EH (cell line): ENCODE measurements around the gene MRPS15.
A peak's percentile ranks its signal among the peaks of the same experiment; 100 is the strongest.

ENCODE experiments used
- DNase-seq: peaks from one replicate; pipeline ENCODE4 v3.0.0-alpha.2; 2015; ENCODE audit warnings: low read depth

Gene MRPS15

GRCh38 chr1:36419569-36419968 lies 44.6 kb downstream of the MRPS15 start:
- peak; percentile 7 for DNase-seq

- no peak for DNase-seq
These were observed 45.0 kb downstream of the MRPS15 start for GRCh38 chr1:36419140-36419539.

DNA sequence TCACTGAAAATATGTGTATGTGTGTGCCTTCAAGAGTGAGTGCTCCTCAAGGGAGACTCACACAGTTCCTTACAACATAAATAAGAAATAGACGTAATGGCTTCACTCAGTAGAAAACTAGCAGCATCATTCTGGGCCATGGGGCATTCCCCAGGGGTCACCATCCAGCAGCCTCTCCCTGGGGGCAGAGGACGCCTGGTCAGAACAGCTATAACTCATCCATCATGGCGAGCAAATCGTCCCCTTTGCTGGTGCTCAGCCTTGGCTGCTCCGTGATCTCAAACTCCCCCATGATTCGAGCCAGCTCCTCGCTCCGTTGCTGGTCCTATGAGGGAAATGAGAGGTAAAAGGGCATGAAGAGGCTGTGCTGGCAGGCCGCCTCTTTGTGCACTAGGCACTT lies 46.3 kb downstream of the MRPS15 start:
- no peak for DNase-seq

DNA sequence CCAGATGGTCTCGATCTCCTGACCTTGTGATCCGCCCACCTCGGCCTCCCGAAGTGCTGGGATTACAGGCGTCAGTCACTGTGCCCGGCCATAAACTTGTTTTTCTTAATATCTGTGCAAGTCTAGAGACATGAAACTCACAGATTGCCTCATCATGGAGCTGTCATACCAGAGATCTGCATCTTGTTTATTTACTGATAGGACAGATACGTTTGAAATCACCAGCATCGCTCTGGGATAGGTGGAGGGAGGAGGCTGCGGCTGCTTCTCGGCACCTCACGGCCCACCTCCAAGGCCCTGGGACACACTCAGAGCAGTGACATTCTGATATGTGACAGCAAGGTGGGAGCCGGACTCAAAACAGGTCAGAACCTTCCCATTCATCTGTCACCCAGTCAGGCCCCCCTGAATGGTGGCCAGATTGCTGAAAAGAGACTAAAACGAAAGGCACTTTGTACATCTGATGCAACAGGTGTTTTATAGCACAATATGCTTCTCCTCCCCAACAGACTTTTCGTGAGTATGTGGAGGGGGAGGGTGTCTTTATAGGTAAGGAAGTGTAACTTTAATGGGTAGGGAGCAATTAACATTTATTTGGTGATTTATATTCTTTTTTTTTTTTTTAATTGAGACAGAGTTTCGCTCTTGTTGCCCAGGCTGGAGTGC lies 48.4 kb downstream of the MRPS15 start:
- no peak for DNase-seq

GRCh38 chr1:36414384-36414783 lies 49.8 kb downstream of the MRPS15 start:
- DNase-seq = no peak

- peak; percentile 58 for DNase-seq
These were observed 52.2 kb downstream of the MRPS15 start for GRCh38 chr1:36411674-36412648.

GRCh38 chr1:36408479-36408878 lies 55.7 kb downstream of the MRPS15 start:
- peak; percentile 79 for DNase-seq

DNA sequence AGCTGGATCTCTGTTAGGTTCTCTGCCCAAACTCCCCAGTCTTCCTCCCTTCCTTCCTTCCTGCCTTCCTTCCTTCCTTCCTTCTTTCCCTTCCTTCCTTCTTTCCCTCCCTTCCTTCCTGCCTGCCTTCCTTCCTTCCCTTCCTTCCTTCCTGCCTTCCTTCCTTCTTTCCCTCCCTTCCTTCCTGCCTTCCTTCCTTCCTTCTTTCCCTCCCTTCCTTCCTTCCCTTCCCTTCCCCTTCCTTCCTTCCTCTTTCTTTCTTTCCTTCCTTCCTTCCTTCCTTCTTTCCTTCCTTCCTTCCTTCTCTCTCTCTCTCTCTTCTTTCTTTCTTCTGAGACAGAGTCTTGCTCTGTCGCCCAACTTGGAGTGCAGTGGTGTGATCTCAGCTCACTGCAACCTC lies 57.7 kb downstream of the MRPS15 start:
- no peak for DNase-seq
